IMR-90 (cell line): ENCODE results near the gene PTCD2.

Experiments
- BHLHE40 ChIP-seq: fragments of 150-350 bp; IDR thresholded peaks from 2 replicates; pipeline ENCODE4 v1.6.1; 2016; ENCODE audit warnings: mild to moderate bottlenecking, low read depth, low read length
- CEBPB ChIP-seq: IDR thresholded peaks from 2 replicates; pipeline ENCODE4 v1.6.1; 2012; ENCODE audit warnings: low read depth, low read length, improper control_type of control experiment
- CHD1 ChIP-seq: IDR thresholded peaks from 2 replicates; pipeline ENCODE4 v1.6.1; 2012; ENCODE audit warnings: low read depth, low read length, improper control_type of control experiment
- CTCF ChIP-seq: conservative IDR thresholded peaks from 2 replicates; pipeline ENCODE4 v1.5.1; 2012; ENCODE audit warnings: mild to moderate bottlenecking, low read depth, low read length, improper control_type of control experiment
- ELK1 ChIP-seq: fragments of 150-350 bp; IDR thresholded peaks from 2 replicates; pipeline ENCODE4 v1.6.1; 2016; ENCODE audit warnings: low read depth, mild to moderate bottlenecking, low read length, moderate library complexity, borderline replicate concordance
- MAFK ChIP-seq: IDR thresholded peaks from 2 replicates; pipeline ENCODE4 v1.6.1; 2012; ENCODE audit warnings: low read depth, low read length, improper control_type of control experiment
- POLR2A ChIP-seq: IDR thresholded peaks from 2 replicates; pipeline ENCODE4 v1.6.1; 2012; ENCODE audit warnings: mild to moderate bottlenecking, low read depth, low read length
- RAD21 ChIP-seq: IDR thresholded peaks from 2 replicates; pipeline ENCODE4 v1.6.1; 2012; ENCODE audit warnings: low read length, improper control_type of control experiment
- RCOR1 ChIP-seq: IDR thresholded peaks from 2 replicates; pipeline ENCODE4 v1.6.1; 2012; ENCODE audit warnings: mild to moderate bottlenecking, low read length, improper control_type of control experiment; ENCODE audit not compliant: insufficient replicate concordance
- RFX5 ChIP-seq: IDR thresholded peaks from 2 replicates; pipeline ENCODE4 v1.8.0; 2012; ENCODE audit warnings: low read depth, mild to moderate bottlenecking, low read length, moderate library complexity
- SMC3 ChIP-seq: fragments of 150-350 bp; IDR thresholded peaks from 2 replicates; pipeline ENCODE4 v1.6.1; 2016; ENCODE audit warnings: low read depth, mild to moderate bottlenecking, antibody characterized with exemption, low read length, moderate library complexity
- USF2 ChIP-seq: fragments of 150-350 bp; IDR thresholded peaks from 2 replicates; pipeline ENCODE4 v1.6.1; 2017; ENCODE audit warnings: mild to moderate bottlenecking, antibody characterized with exemption, low read length, low read depth

- no peak for TF ChIP-seq POLR2A
- peak; percentile 43 for TF ChIP-seq MAFK
- no peak for TF ChIP-seq CTCF
- no peak for TF ChIP-seq CHD1
- no peak for TF ChIP-seq CEBPB
- TF ChIP-seq USF2 = no peak
- no peak for TF ChIP-seq BHLHE40
- TF ChIP-seq RAD21 = no peak
- no peak for TF ChIP-seq ELK1
- no peak for TF ChIP-seq RFX5
- no peak for TF ChIP-seq RCOR1
- no peak for TF ChIP-seq SMC3
These were observed 18.6 kb downstream of the PTCD2 start for GRCh38 chr5:72338689-72339209.
